HCT116 (cell line): ENCODE data around the gene FSD2. TPM values are rescaled to one million over a fixed set of nuclear protein-coding genes. Genes with fewer than 3 reads are reported as not detected.

ENCODE experiments used
- ATAC-seq: fragments of 200-7000 bp; cut with Tn5 transposase; 2 replicates; pipeline ENCODE4 v1.9.1; 2020; ENCODE audit warnings: mild to moderate bottlenecking, moderate library complexity
- BruUV-seq: library from RNA; stranded (reverse); fragments of 400-500 nt; replicated peaks from 2 replicates; lab custom pipeline; 2021; lab: Mats Ljungman, UMichigan
- CTCF ChIA-PET: fragments of 300-600 bp; sonication (Branson Sonifier 250); formaldehyde crosslinking; loops from one replicate; lab custom pipeline; 2021; ENCODE audit warnings: antibody characterized with exemption; lab: Charles Lee
- POLR2A ChIA-PET: fragments of 300-600, 350-600 bp; sonication (Branson Sonifier 250); formaldehyde crosslinking; loops from one replicate; lab custom pipeline; 2021; ENCODE audit warnings: antibody characterized with exemption; lab: Charles Lee
- RAD21 ChIA-PET, 2 experiments: fragments of 300-600 bp; sonication (Branson Sonifier 250); formaldehyde crosslinking; loops; one replicate each; lab custom pipeline; 2023; ENCODE audit warnings: low total read pairs in 2 of 2; ENCODE audit not compliant: uncharacterized antibody in 2 of 2, unreplicated experiment in 2 of 2, low non-redundant PET in 1 of 2; lab: Charles Lee
- DNase-seq: peaks from one replicate; pipeline ENCODE4 v3.0.0-alpha.2; 2010; ENCODE audit warnings: low read depth, low spot score
- H2AFZ ChIP-seq: fragments of 200-600 bp; shearing (Covaris generic), sonication (generic); 2 replicates; pipeline ENCODE4 v1.6.1; 2017; ENCODE audit warnings: low read depth, mixed run types, mixed read lengths, antibody characterized with exemption, low read length; ENCODE audit not compliant: poor library complexity, severe bottlenecking
- H3K27ac ChIP-seq: 2 replicates; pipeline ENCODE4 v1.5.1; 2012; ENCODE audit warnings: low read depth, low read length
- H3K27me3 ChIP-seq: fragments of 200-600 bp; sonication (generic); 2 replicates; pipeline ENCODE4 v1.6.1; 2016; ENCODE audit warnings: mixed run types, low read length, mixed read lengths; ENCODE audit not compliant: insufficient read depth
- H3K36me3 ChIP-seq, 2 experiments: fragments of 200-500 bp in 1 of 2; fragments of 200-600 bp in 1 of 2; sonication (Bioruptor generic) in 1 of 2; sonication (generic) in 1 of 2; 2 replicates each; pipeline versions ENCODE4 v1.5.1 to v1.6.1; 2014 to 2016; ENCODE audit warnings: low read length in 2 of 2, inconsistent platforms in 1 of 2, mixed read lengths in 1 of 2, mixed run types in 1 of 2; ENCODE audit not compliant: insufficient read depth in 2 of 2, control insufficient read depth in 1 of 2
- H3K4me1 ChIP-seq, 2 experiments: fragments of 200-600 bp in 1 of 2; sonication (generic) in 1 of 2; 2 replicates each; pipeline versions ENCODE4 v1.5.1 to v1.6.1; 2012 to 2017; ENCODE audit warnings: low read length in 2 of 2, inconsistent platforms in 1 of 2, mild to moderate bottlenecking in 1 of 2, mixed read lengths in 1 of 2, mixed run types in 1 of 2, moderate library complexity in 1 of 2; ENCODE audit not compliant: insufficient read depth in 2 of 2, control insufficient read depth in 1 of 2
- H3K4me2 ChIP-seq: fragments of 200-600 bp; sonication (generic); 2 replicates; pipeline ENCODE4 v1.6.1; 2017; ENCODE audit warnings: mixed run types, low read length, mixed read lengths
- H3K4me3 ChIP-seq, 2 experiments: fragments of 200-600 bp in 1 of 2; sonication (generic) in 1 of 2; replicated peaks in 1 of 2; 2 replicates each; pipeline ENCODE4 v1.5.1; 2011 to 2016; ENCODE audit warnings: low read length in 2 of 2, control low read depth in 1 of 2, low read depth in 1 of 2, mild to moderate bottlenecking in 1 of 2, mixed read lengths in 1 of 2, mixed run types in 1 of 2
- H3K79me2 ChIP-seq: fragments of 200-600 bp; sonication (generic); 2 replicates; pipeline ENCODE4 v1.6.1; 2017; ENCODE audit warnings: mild to moderate bottlenecking, mixed run types, low read length, moderate library complexity, mixed read lengths; ENCODE audit not compliant: insufficient read depth
- H3K9ac ChIP-seq: fragments of 200-600 bp; sonication (generic); 2 replicates; pipeline ENCODE4 v1.6.1; 2016; ENCODE audit warnings: low read length, mixed read lengths
- H3K9me2 ChIP-seq: fragments of 200-600 bp; sonication (generic), shearing (Covaris generic); 2 replicates; pipeline ENCODE4 v1.6.1; 2017; ENCODE audit warnings: mixed run types, mild to moderate bottlenecking, moderate library complexity; ENCODE audit not compliant: insufficient read depth
- H3K9me3 ChIP-seq, 2 experiments: fragments of 200-500 bp in 1 of 2; fragments of 200-600 bp in 1 of 2; sonication (Bioruptor generic) in 1 of 2; sonication (generic) in 1 of 2; 2 replicates each; pipeline ENCODE4 v1.6.1; 2014 to 2017; ENCODE audit warnings: low read length in 2 of 2, mixed read lengths in 2 of 2, inconsistent platforms in 1 of 2, low read depth in 1 of 2, mild to moderate bottlenecking in 1 of 2, mixed run types in 1 of 2, moderate library complexity in 1 of 2; ENCODE audit not compliant: control insufficient read depth in 1 of 2, insufficient read depth in 1 of 2
- H4K20me1 ChIP-seq: fragments of 200-600 bp; sonication (generic), shearing (Covaris generic); 2 replicates; pipeline ENCODE4 v1.6.1; 2017; ENCODE audit warnings: mixed run types, mild to moderate bottlenecking, moderate library complexity; ENCODE audit not compliant: insufficient read depth
- ATF3 ChIP-seq: IDR thresholded peaks from 2 replicates; pipeline ENCODE4 v1.6.1; 2012
- CBX3 ChIP-seq: IDR thresholded peaks from 2 replicates; pipeline ENCODE4 v1.6.1; 2012; ENCODE audit warnings: low read depth
- CTCF ChIP-seq, 3 experiments: fragments of 200-600 bp in 1 of 3; sonication (generic) in 1 of 3; IDR thresholded peaks in 2 of 3; conservative IDR thresholded peaks in 1 of 3; 2 replicates each; pipeline ENCODE4 v1.5.1; 2012 to 2017; ENCODE audit warnings: low read depth in 2 of 3, low read length in 2 of 3, antibody characterized with exemption in 1 of 3, borderline replicate concordance in 1 of 3, control low read depth in 1 of 3, mild to moderate bottlenecking in 1 of 3, mixed read lengths in 1 of 3, mixed run types in 1 of 3, moderate library complexity in 1 of 3; ENCODE audit not compliant: insufficient read depth in 1 of 3
- EGR1 ChIP-seq: IDR thresholded peaks from 2 replicates; pipeline ENCODE4 v1.6.1; 2012; ENCODE audit warnings: low read depth
- MAX ChIP-seq: IDR thresholded peaks from 2 replicates; pipeline ENCODE4 v1.6.1; 2012
- RAD21 ChIP-seq: IDR thresholded peaks from 2 replicates; pipeline ENCODE4 v1.6.1; 2012; ENCODE audit warnings: low read depth, mild to moderate bottlenecking
- SIN3A ChIP-seq: IDR thresholded peaks from 2 replicates; pipeline ENCODE4 v1.6.1; 2012; ENCODE audit warnings: low read depth
- SP1 ChIP-seq: IDR thresholded peaks from 2 replicates; pipeline ENCODE4 v1.6.1; 2012; ENCODE audit warnings: low read depth
- SRF ChIP-seq: IDR thresholded peaks from 2 replicates; pipeline ENCODE4 v1.6.1; 2012; ENCODE audit warnings: low read depth
- YY1 ChIP-seq: IDR thresholded peaks from 2 replicates; pipeline ENCODE4 v1.6.1; 2011; ENCODE audit warnings: low read length, low read depth, moderate library complexity, mild to moderate bottlenecking; ENCODE audit not compliant: insufficient replicate concordance; ENCODE audit errors: extremely low read depth
- ZFX ChIP-seq: fragments of 450-650 bp; IDR thresholded peaks from 2 replicates; pipeline ENCODE4 v1.6.1; 2017
- intact Hi-C: fragments of 100-400 bp; cut with micrococcal nuclease; formaldehyde crosslinking; loops from 2 replicates; pipeline ENCODE4 v1.10.0; 2022
- total RNA-seq: library from RNA; stranded (reverse); gene quantifications from one replicate; pipeline ENCODE4 v1.2.1, GENCODE V29; 2021; ENCODE audit not compliant: unreplicated experiment

FSD2 gene
- total RNA-seq, 1 experiment from 2014 or later, result not detected

GRCh38 chr15:82839136-82839535 is 33.3 kb upstream of the FSD2 start:
- Histone ChIP-seq H3K9me2 (no peaks in the 10 kb centered on the region), H3K4me1 (no peaks in the 10 kb centered on the region), H3K27me3 (no peaks in the 10 kb centered on the region), H3K9ac (no peak overlapping the region), H3K27ac (no peak overlapping the region), H2AFZ (no peak overlapping the region), H3K4me3 (no peak overlapping the region), H3K79me2 (no peaks in the 10 kb centered on the region), H3K9me3 (no peaks in the 10 kb centered on the region), H3K4me2 (no peak overlapping the region), H3K36me3 (peaks cover 2 to 7% of the 10 kb centered on the region in 2 experiments; a peak in 3 of 4 replicates), H4K20me1 (no peaks in the 10 kb centered on the region)
- BruUV-seq, result no TSS peak
- ATAC-seq, result no peak
- DNase-seq, result no peak
- intact Hi-C loops, result no loop called here
- ChIA-PET POLR2A (no interaction called here), RAD21 (no interaction called here), CTCF (interaction anchor here (1.3 kb wide), 1 partner anchor 10 kb away, joined by 7 read pairs; no protein-coding TSS in a partner anchor)
- TF ChIP-seq YY1 (no peak), SIN3A (no peak), SP1 (no peak), ZFX (no peak), CTCF (IDR thresholded peaks at IDR 0.05 in 2 of 3, conservative IDR thresholded peaks at IDR 0.05 in 1 of 3; ENCODE audit: borderline replicate concordance in 1 of 3, insufficient read depth in 1 of 3, low read depth in 2 of 3, low read length in 2 of 3) (no peak), RAD21 (no peak), CBX3 (no peak), MAX (no peak), SRF (no peak), ATF3 (no peak), EGR1 (no peak)
